Renal pelvis (tissue), 12 donors: ENCODE results near the gene NXNL2. TPM values are rescaled to one million over a fixed set of nuclear protein-coding genes. Genes with fewer than 3 reads are reported as not detected.

Source experiments
- DNase-seq: peaks from one replicate; pipeline ENCODE4 v3.0.0-alpha.2; 2013
- long read RNA-seq, 16 experiments: transcript quantifications; one replicate each; lab custom pipeline, GENCODE V29; 2026
- polyA plus RNA-seq, 3 donors: library from polyadenylated mRNA; unstranded; fragments of 120-200 nt; gene quantifications; one replicate each; pipeline ENCODE4 v1.2.1, GENCODE V29; 2013; ENCODE audit not compliant: insufficient read length in 3 of 3

Gene NXNL2
- polyA plus RNA-seq, result 1 to 10 TPM; 2.3 to 4.8 (median 3.3) TPM
- long read RNA-seq, donor 1, partial matches to known transcripts, result 0 of 2 reads
- long read RNA-seq, donor 1, other reads (novel, unspliced or antisense), result 0 of 2 reads
- long read RNA-seq, donor 2, result 0 reads
- long read RNA-seq, donor 3, result 0 reads
- long read RNA-seq, donor 4, result 0 reads
- long read RNA-seq, donor 5, result 0 reads
- long read RNA-seq, donor 6, partial matches to known transcripts, result 0 of 1 reads
- long read RNA-seq, donor 6, other reads (novel, unspliced or antisense), result 0 of 1 reads
- long read RNA-seq, donor 7, partial matches to known transcripts, result 0 of 1 reads
- long read RNA-seq, donor 7, other reads (novel, unspliced or antisense), result 0 of 1 reads
- long read RNA-seq, donor 8, result 0 reads
- long read RNA-seq, donor 9, partial matches to known transcripts, result 0 of 1 reads
- long read RNA-seq, donor 9, other reads (novel, unspliced or antisense), result 0 of 1 reads
- long read RNA-seq, donor 10, partial matches to known transcripts, result 0 of 1 reads
- long read RNA-seq, donor 10, other reads (novel, unspliced or antisense), result 0 of 1 reads
- long read RNA-seq, donor 11, result 0 reads
- long read RNA-seq, donor 12, partial matches to known transcripts, result 0 of 2 reads
- long read RNA-seq, donor 12, other reads (novel, unspliced or antisense), result 0 of 2 reads
- long read RNA-seq, donor 13, result 0 reads
- long read RNA-seq, donor 14, result 0 reads
- long read RNA-seq, donor 15, partial matches to known transcripts, result 0 of 1 reads
- long read RNA-seq, donor 15, other reads (novel, unspliced or antisense), result 0 of 1 reads
- long read RNA-seq, donor 16, partial matches to known transcripts, result 6 of 10 reads
- long read RNA-seq, donor 16, other reads (novel, unspliced or antisense), result 0 of 10 reads

DNA sequence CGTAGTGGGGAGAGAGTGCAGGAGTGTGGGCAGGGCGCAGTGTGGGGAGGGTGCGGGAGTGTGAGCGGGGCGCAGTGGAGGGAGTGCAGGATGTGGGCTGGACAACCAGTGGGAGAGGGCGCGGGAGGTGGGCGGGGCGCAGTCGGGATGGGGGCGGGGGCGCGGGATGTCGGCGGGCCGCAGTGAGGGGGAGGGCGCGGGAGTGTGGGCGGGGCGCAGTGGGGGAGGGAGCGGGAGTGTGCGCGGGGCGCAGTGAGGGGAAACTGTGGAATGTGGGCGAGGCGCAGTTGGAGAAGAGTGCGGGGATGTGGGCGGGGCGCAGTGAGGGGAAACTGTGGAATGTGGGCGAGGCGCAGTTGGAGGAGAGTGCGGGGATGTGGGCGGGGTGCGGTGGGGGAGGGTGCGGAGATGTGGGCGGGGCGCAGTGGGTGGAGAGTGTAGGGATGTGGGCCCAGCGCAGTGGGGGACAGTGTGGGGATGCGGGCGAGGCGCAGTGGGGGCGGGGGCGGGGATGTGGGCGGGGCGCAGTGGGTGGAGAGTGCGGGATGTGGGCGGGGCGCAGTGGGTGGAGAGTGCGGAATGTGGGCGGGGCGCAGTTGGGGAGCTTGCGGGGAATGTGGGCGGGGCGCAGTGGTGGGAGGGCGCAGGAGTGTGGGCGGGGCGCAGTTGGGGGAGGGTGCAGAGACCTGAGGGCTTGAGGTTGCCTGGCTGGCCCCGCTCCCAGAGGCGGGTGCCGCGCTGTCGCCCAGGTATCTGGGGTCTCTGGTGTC is at the start of gene NXNL2:
Gene NXNL2, plus strand, starts transcription at position 723 of the 770 bp plus-strand sequence. CDS start 257 bp downstream, outside the sequence.
- peak; percentile 67 for DNase-seq

DNA sequence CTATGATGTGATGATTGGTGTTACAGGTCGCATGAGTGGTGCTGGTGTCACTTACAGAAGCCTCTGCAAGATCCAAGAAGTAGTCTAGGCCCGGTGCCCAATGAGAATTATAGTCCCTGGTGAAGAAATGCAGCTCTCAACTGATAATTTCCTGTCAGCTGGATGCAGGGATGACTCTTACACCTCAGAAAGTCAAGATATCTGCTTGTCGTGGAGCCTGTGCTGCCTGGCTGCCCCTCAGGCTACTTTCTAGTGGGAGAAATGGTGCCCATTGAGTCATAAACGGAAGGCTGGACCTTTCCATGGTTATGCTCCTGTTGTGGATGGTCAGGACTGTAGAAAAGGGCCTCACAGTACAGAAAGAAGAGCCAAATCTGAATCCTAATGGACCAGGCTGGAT is 46.8 kb upstream of the NXNL2 start:
- DNase-seq, result no peak

DNA sequence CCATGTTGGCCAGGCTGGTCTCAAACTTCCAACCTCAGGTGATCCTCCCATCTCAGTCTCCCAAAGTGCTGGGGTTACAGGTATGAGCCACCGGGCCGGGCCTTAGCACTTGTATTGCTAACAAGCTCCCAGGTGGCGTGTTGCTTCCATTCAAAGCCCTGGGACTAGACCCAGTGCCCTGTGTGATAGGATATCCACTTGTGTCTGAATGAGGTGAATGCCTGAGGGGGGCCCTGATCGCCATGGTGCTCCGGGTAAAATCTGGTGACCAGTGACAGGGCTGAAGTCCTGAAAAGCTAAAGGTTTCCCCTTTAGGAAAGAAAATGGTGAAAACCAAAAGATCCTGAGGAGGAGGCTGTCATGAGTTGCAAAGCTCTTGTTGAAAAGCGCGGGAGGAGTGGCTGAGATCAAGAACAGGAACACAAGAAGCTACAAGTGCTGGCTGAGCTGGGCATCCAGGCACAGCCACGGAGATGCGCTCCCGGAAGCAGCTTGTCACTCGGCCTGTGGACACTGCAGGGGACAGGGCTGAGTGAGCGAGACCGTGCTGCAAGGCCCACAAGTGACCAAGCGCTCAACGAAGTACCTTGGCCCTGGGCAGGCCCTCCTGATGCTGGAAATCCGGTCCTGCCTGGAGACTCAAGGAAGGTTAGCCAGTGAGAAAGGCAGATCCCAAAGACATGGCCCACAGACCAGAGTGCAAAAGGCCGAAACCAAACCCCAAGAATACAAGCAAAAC is 39.8 kb upstream of the NXNL2 start:
- no peak for DNase-seq

DNA sequence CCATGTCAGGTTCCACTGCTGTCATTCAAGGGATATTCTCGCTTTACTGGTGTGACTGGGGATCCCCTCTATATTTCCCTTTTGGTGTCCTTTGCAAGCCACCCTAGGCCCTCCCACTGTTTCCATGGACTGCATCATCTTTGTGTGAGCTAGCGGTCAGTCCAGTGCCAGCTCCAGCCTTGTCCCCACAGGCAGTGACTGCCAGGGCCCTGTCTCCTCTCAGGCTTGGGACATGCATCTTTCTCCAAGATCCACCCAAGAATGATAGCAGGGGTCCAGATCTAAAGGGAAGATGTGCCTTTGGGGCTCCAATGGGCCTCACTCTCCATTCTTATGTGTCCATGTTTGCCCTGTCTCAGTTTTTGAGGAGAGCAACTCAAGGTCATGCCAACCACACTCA is 37.8 kb upstream of the NXNL2 start:
- DNase-seq, result no peak

DNA sequence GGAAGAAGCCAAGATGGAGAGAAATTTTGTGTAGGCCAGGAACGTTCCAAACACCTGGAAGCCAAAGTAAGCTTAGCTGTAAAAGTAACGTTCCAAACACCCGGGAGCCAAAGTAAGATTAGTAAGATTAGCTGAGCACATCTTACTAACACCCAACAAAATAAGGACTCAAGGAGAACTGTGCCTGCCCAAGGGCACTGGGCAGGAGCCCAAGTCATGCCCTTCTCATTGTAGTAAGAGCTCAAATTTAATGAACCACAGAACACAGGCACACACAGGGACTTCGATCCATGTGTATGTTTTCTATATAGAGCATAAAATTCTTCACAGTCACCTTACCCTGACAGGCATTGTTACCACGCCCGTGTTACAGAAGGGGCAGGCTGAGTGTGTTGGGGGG is 36.1 kb upstream of the NXNL2 start:
- no peak for DNase-seq

DNA sequence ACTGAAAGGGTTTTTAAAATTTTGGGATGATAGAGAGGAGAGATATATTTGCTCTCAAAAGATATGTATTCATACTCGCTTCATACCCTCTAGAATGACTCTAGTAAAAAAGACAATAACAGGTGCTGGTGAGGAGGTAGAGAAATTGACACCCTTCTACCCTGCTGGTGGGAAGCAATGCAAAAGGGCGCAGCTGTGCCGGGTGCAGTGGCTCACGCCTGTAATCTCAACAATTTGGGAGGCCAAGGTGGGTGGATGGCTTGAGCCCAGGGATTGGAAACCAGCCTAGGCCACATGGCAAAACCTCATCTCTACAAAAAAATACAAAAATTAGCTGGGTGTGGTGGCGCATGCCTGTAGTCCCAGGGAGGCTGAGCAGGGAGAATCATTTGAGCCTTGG is 33.9 kb upstream of the NXNL2 start:
- DNase-seq, result no peak

DNA sequence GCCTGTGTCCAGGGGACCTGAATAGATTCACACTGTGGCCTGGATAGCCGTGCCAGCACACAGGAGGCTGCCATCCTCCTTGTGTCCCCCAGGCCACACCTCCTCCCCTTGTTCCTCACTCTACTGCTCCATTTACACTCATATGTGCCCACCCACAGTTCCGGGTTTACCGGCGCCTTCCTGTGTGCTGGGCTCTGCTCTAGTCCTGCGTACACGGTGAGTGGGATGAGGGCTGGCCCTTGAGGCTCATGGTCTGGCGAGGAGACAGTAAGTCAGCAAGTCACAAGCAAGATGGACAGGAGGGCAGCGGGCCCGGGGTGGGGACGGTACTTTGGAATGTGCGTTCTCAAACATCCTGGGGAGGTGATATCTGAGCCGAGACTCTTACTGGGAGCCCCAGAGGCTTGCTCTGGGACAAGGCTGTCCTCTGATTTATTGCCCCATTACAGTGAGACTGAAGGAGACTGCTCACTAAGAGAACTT is 32.4 kb upstream of the NXNL2 start:
- DNase-seq, result peak; percentile 48

DNA sequence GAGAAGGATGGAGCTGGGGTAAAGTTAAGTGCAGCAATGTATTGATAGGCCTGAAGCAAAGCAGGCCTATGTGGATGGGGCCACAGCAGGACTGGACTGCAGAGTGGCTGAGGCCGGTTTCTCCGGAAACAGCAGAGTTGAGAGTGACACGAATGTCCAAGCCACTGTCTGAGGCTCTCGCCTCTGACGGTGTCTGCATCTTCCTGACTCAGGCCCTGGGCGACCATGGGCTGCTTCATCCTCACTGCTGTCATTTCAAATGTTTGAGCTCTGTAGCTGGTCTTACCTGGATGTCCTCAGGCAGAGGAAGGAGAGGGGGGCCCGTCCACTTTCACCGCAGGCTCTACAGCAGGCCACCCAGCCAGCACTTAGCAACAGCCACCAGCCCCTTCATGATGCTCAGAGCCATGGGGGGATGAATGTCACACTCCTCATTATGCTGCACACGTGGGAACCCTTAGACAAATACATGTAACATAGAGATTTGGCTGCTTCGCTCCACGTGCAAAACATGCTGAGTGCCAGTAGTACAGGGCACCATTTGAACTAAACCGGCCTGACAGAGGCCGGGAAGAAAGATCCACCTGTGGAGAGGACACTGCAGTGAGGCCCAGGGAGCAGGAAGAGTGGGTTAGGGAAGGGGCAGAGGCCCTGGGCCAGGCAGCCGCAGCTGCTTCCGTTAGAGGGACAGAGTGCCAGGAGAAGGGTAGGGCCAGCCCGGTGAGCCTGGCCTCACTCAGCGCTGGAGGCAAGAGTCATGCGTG is 31.7 kb upstream of the NXNL2 start:
- no peak for DNase-seq

DNA sequence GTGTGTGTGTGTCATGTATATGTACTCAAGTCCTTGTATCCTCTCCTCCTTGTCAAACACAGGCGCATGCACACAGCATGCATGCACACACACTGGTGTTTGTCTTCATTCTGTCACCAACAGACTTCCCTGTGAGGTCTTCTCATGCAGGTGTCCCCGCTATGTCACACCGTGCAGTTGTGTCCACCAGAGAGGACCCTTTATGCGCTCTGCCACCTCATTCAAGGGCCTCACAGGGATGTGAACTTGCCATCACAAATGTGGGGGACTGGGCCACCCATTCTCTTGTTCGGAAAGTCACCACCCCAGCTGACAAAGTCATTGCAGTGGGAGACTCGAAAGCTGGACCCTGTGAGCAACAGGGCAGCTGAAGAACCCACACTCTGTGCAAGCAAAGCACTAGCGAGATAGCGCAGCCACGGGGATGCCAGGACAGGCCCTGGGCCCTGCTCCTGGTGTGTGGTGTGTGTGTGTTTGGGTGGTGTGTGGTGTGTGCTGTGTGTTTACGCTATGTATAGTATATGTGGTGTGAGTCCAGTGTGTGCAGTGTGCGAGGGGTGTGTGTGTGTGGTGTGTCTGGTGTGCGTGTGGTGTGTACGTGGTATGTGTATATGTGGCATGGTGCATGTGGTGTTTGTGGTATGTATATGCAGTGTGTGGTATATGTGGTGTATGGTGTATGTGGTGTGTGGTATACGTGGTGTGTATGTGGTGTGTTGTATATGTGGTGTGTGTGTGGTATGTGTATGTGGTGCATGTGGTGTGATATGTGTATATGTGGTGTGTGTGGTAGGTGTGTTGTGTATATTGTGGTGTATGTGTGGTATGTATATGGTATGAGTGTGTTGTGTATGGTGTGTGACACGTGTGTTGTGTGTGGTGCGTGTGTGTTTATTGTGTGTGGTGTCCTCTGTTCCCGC is 30.9 kb upstream of the NXNL2 start:
- no peak for DNase-seq

DNA sequence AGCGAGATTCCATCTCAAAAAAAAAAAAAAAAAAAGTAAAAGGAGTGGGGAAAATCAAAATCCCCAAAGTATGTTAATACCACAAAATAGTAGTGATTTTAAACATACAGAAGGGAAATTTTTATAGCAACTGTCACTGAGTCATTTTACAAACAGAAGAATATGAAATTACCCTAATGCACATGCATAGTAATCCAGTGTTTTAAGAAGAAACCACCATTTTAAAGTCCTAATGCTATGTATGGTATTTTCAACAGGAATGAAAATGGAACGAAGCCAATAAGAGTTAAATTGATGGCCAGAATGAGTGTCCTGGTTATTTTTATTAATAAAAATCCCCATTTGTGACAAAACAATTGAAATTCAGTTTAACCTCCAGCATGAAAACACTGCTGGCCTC is 26.7 kb upstream of the NXNL2 start:
- no peak for DNase-seq

DNA sequence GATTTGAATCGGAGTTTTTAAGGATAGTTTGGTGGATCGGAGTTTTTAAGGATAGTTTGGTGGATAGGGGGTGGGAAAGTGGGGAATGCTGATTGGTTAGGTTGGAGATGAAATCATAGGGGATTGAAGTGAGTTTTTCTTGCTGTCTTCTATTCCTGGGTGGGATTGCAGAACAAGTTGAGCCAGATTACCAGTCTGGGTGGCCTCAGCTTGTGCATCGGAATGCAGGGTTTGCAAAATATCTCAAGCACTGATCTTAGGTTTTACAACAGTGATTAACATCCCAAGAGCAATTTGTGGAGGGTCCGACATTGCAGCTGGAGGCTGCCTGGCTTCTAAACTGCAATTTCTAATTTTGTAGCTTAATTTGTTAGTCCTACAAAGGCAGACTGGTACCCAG is 23.1 kb upstream of the NXNL2 start:
- DNase-seq, result no peak

DNA sequence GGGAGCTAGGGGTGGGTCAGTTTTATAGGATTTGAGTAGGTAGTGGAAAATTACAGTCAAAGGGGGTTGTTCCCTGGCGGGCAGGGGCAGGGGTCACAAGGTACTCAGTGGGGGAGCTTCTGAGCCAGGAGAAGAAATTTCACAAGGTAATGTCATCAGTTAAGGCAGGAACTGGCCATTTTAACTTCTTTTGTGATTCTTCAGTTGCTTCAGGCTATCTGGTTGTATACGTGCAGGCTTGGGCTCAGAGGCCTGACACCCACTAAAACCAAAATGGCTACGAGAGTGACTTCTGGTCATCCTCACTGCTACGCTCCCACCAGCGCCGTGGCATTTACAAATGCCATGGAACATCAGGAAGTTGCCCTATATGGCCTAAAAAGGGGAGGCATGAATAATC is 20.7 kb upstream of the NXNL2 start:
- DNase-seq, result no peak

DNA sequence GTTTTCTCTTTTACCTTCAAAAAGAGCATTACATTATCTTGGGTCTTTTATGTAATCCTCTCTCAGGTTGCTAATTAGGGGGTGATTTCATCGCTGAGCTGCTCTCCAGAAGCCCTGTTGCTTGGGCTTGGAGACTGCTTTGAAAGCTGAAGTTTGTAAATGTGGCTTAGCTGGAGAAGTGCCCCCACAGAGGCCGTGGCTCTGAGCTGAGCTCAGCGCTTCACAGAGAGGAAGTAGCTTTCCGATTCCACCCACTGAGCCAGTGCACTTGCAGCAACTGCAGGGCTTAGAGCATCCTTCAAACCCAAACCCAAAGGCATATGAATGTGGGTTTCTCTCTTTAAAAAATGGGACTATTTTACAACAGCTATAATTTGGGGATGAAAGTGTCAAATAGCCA is 13.7 kb upstream of the NXNL2 start:
- DNase-seq, result no peak

DNA sequence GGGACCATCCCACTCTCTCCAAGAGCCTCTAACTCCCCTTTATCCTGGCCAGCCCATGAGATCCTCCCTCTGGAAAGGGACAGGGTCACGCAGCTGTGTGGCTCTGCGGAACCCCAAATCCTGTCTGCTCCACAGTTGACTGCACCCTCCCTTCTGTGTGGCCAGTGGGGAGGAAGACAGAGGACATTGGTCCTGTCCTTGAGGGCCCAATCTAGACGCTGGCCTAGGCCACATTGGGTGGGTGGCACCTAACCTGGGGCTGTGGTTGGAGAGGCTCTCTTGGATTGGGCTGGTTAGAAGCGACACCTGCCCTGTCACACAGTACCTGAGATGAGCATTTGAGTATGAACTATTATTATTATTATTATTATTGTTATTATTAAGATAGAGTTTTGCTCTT is 12.6 kb upstream of the NXNL2 start:
- DNase-seq, result no peak

DNA sequence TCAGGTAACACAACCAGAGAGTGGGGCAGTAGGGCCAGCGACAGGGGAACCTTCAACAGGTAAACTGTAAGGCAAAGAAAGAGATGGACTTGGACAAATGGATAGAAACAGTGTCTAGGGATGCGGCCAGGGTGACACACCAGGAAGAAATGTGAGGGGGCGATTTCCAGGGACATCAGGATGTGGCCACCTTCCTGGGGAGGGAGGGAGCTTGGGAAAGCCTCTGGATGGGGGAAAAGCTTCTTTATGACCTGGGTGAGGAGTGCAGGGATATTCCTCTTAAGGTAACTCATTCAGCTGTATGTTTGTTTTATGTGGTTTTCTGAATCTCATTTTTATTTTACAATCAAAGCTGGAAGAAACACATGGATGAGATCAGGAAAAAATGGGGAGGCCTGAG is 11.9 kb upstream of the NXNL2 start:
- DNase-seq, result no peak

DNA sequence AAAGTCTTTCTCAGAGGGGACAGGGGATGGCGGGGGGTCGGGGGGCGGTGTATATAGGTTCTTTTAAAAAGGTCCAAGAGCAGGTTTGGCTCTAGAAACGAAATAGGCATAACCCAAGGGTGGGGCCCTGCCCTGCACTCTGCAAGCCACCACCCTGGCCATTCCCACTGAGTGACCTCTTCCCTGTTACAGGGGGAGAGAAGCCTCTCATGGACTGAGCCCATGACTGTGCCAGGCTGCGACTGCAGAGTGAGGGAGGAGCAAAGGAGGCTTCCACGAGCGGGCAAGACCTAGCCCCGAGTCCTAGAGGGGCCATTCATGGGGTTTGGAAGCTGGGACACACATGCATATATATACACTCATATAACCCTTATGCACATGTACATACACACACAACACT is 10.1 kb upstream of the NXNL2 start:
- DNase-seq, result no peak

DNA sequence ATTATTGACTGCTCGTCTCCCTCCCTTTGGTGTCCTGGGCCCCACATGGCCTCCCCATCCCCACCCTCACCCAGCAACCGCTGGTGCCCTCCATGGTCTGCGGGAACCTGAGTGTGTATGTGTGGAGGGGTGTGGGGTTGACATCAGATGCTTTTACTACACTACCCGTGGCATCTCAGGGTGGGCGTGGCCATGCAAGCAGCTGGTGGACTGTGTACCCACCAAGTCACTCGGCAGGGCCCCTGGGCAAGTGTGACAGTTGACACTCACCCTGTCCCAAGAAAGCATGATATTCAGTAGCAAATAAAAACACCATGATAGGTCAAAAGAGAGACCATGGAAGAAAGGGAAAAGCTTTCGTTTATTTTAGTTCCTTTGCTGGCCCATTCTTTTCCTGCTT is 7.4 kb upstream of the NXNL2 start:
- no peak for DNase-seq

DNA sequence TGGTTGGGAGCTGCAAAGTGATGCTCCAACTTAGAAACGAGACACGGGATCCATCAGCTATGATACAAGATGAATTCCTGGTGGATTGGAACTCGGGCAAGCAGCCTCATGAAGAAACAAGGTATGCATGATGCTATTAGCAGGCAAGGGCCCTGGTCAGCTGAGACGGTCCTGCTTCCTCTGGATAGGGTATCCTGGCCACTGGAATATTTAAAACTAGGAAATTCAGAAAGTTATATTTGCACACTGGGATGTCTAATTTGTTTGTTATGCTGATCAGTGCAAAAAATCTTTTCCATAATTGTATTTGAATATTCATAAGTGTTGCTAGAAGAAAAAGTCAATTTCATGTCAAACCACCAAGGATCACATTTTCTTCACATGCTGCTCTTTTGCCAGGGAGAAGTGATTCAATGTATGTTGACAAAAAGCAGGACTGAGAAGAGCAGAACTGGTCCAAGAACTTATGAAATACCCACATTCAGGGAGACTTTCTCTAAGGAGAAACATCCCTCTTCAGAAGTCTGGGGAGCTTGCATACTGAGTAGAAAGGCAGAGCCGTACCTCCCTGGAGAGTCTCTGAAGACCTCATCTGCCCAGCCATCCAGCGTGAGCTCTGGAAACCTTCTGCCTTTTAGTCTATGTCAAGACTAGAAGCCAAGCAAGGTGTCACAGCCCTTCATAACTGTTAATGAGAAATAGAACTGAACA is 6.7 kb upstream of the NXNL2 start:
- no peak for DNase-seq

DNA sequence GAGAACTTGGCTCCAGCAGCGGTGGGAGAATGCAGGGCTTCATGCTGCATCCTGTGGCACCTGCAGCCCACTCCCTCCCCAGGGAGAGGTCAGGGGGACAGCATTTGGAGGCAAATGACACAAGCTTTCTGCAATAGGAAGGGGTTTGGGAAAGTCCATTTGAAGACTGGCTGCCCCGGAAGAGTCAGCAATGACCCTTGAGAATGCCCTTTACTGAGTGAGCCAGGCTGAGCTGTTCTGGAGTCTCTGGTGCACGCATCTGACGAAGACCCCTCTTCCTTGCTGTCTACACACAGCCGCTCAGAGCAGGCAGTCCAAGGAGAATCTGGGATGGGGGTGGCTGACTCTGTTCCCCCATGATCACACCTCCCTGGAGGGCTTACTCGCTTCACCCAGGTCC is 5.5 kb upstream of the NXNL2 start:
- no peak for DNase-seq
